SK-N-MC (cell line): ENCODE data around the gene LDLRAD1.
"Not testable (repeated sequence)": the region's sequence is repeated elsewhere in the genome, so short reads cannot be mapped to it uniquely, and the experiment has no call there.

Experiments
- DNase-seq: peaks from one replicate; pipeline ENCODE4 v3.0.0-alpha.2; 2011; ENCODE audit warnings: low read depth, low spot score
- H3K27ac ChIP-seq: fragments of 200-600 bp; sonication (generic); 2 replicates; pipeline ENCODE4 v1.5.1; 2016; ENCODE audit warnings: mixed run types
- H3K36me3 ChIP-seq: fragments of 200-600 bp; sonication (generic); 2 replicates; pipeline ENCODE4 v1.6.1; 2017; ENCODE audit warnings: antibody characterized with exemption, low read length, mixed read lengths; ENCODE audit not compliant: insufficient read depth
- H3K4me3 ChIP-seq: fragments of 200-600 bp; sonication (generic); 2 replicates; pipeline ENCODE4 v1.5.1; 2016
- H3K9ac ChIP-seq: fragments of 200-600 bp; sonication (generic); 2 replicates; pipeline ENCODE4 v1.8.0; 2017; ENCODE audit warnings: mixed run types, mixed read lengths; ENCODE audit not compliant: insufficient read length
- H3K9me3 ChIP-seq: fragments of 200-600 bp; sonication (generic); 2 replicates; pipeline ENCODE4 v1.6.1; 2017; ENCODE audit warnings: low read depth, mild to moderate bottlenecking, antibody characterized with exemption, low read length, moderate library complexity, mixed read lengths
- EZH2 ChIP-seq: fragments of 200-600 bp; sonication (generic); IDR thresholded peaks from one replicate; pipeline ENCODE4 v1.6.1; 2017; ENCODE audit warnings: antibody characterized with exemption
- FOXP2 ChIP-seq: optimal IDR thresholded peaks from 2 replicates; pipeline ENCODE3; 2011; ENCODE audit warnings: mild to moderate bottlenecking, moderate library complexity; ENCODE audit not compliant: insufficient read depth; ENCODE audit errors: extremely low read length, control extremely low read depth
- POLR2AphosphoS5 ChIP-seq: IDR thresholded peaks from 2 replicates; pipeline ENCODE4 v1.6.1; 2012; ENCODE audit warnings: mild to moderate bottlenecking, low read depth, low read length, borderline replicate concordance

LDLRAD1 gene

DNA sequence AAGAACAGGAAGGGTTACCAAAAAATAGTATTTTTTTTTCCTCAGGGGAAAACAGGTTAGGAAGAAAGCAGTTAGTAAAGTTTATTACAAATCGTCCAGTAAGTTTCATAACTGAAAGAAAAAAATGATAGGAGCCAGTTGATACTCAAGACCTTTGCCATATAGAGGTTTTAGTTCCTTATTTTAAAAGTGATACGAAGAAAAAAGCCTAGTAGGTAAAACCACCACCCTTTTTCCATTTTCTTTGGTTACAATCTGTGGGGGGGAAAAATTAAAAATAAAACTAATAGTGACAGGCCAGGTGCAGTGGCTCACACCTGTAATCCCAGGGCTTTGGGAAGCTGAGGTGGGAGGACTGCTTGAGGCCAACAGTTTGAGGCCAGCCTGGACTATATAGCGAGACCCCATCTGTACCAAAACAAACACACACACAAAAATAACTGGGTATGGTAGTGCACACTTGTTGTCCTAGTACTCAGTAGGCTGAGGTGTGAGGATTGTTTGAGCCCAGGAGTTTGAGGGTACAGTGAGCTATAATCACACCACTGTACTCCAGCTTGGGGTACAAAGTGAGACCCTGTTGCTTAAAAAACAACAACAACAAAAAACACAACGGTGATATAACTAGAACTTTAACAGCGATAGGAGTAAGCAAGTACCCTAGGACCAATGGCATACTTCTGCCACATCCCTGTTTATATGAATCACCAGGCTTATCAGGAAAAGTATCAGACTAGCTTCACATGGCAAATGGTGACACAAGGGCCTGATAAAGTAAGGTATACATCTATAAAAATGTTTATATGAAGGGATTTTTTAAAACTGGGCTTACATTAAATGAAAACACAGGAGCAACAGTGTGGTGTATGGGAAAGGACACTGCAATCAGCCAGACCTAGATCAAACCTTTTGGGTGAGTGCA is 29.7 kb upstream of the LDLRAD1 start:
- Histone ChIP-seq H3K36me3 (peaks cover 14% of the 10 kb centered on the region), H3K27ac (no peak overlapping the region), H3K4me3 (no peak overlapping the region), H3K9me3 (no peaks in the 10 kb centered on the region), H3K9ac (no peak overlapping the region)
- TF ChIP-seq EZH2 (no peak), POLR2AphosphoS5 (no peak), FOXP2 (no peak)
- DNase-seq, result no peak

DNA sequence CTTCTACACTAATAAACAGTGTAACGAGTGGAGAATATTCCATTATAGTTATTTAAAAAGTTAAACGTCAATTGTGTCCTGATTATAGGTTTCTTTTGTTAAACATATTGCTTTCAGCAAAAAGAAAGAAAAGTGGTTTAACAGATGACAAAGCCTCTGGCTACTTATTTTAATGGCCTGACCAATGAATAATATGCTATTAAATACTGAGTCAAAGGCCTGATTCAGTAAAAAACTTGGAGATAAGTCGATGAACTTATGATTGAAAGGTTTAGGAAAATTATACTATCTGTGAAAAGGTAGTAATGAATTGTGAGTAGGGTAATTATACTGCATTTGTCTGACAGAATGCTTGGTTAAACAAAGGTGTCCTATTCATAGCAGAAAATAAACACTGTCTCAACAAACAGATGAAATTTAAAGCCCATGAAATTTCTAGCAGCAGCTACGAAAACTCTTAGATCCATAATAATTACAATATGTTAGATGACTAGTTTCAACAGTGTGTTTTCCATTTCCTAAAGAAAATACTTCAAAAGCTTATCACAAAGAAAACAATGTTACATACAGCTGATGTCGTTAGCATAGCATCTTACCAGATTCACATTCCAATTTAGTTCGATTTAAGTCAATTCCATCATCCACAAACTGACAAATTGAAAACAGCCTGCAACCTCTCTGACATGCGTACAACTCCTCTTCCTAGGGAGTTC is 28.8 kb upstream of the LDLRAD1 start:
- H3K9me3 ChIP-seq, result no peaks in the 10 kb centered on the region
- no peak overlapping the region for H3K9ac ChIP-seq
- DNase-seq, result no peak
- no peak overlapping the region for H3K4me3 ChIP-seq
- no peak overlapping the region for H3K27ac ChIP-seq
- H3K36me3 ChIP-seq, result peaks cover 21% of the 10 kb centered on the region
- TF ChIP-seq FOXP2, result no peak
- TF ChIP-seq POLR2AphosphoS5, result no peak
- no peak for TF ChIP-seq EZH2

GRCh38 chr1:54045496-54045895 is 27.5 kb upstream of the LDLRAD1 start:
- Histone ChIP-seq H3K9me3 (no peaks in the 10 kb centered on the region), H3K36me3 (peaks cover 34% of the 10 kb centered on the region)

DNA sequence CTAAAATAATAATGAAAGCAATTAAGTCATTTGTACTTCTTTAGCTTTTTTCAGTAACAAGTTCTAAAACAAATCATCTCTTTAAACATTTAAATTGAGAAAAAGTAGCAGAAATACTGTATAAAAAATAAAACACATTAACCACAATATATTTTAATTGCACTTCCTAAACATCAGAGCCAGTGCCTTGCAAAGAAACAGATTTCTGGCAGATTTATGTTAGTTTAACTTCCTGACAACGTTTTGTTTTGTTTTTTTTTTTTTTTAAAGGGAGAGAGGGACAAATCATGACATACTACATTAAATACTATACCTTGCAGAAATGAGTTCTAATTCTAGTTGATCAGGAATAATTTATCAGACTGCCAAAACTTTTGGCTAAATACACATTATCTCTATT is 23.8 kb upstream of the LDLRAD1 start:
- DNase-seq, result no peak
- Histone ChIP-seq H3K27ac (no peak overlapping the region), H3K9ac (no peak overlapping the region), H3K4me3 (no peak overlapping the region), H3K9me3 (no peaks in the 10 kb centered on the region), H3K36me3 (peaks cover 38% of the 10 kb centered on the region)
- no peak for TF ChIP-seq POLR2AphosphoS5
- no peak for TF ChIP-seq FOXP2
- no peak for TF ChIP-seq EZH2

More at GRCh38 chr1:54045496-54045895, 27.5 kb upstream of the LDLRAD1 start:
- H3K9ac ChIP-seq, result no peak overlapping the region
- no peak overlapping the region for H3K4me3 ChIP-seq
- no peak for TF ChIP-seq POLR2AphosphoS5
- no peak for TF ChIP-seq EZH2
- H3K27ac ChIP-seq, result no peak overlapping the region
- no peak for DNase-seq

GRCh38 chr1:54037476-54037875 is 19.5 kb upstream of the LDLRAD1 start:
- Histone ChIP-seq H3K9ac (no peak overlapping the region), H3K36me3 (peaks cover 31% of the 10 kb centered on the region), H3K4me3 (no peak overlapping the region), H3K27ac (no peak overlapping the region), H3K9me3 (no peaks in the 10 kb centered on the region)
- no peak for TF ChIP-seq EZH2
- TF ChIP-seq POLR2AphosphoS5, result no peak
- no peak for TF ChIP-seq FOXP2
- no peak for DNase-seq

DNA sequence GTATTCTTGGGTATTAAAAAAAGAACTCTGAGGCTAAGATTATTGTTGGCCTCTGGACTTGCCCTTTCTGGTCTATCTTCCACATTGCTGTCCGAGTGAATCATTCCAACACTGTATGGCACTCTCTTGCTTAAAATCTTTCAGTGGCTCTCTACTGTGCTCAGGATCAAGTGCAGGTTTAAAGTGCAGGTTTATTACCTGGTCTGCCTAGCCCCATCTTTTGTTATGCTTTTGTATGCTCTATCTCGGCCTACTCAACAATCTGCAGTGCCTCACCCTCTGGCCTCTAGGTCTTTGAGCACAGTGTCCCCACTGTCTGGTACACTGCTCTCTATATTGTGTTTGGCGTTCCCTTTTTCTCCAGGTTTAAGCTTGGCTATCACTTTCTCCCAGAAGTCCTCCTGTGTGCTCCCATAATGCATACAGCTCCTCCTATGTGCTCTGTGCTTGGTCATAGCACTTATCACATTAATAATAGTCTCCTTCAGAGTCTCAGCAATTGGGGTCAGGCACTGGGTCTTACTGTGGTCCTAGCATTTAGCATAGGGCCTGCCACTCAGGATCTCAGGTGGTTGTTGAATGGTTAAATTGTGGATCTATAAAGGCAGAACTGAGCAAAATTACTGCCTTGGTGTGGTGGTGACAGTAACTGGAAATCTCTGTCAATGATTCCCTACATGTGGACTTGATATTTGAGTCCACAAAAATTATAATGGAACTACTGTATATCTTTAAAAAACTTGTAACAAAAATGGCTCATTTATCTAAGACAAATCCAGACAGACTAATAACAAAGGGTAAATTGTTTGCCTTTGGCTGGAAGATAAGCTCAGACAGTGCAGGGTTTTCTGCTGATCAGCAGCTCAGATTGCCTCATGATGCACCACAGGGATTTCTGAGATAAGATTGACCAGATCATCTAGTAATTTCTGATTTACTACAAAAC is 10.6 kb upstream of the LDLRAD1 start:
- no peaks in the 10 kb centered on the region for H3K9me3 ChIP-seq
- H3K36me3 ChIP-seq, result no peaks in the 10 kb centered on the region
- H3K27ac ChIP-seq, result no peak overlapping the region
- TF ChIP-seq POLR2AphosphoS5 (no peak), EZH2 (no peak), FOXP2 (no peak)
- H3K4me3 ChIP-seq, result no peak overlapping the region
- DNase-seq, result no peak
- no peak overlapping the region for H3K9ac ChIP-seq

GRCh38 chr1:54027848-54028247 is 9.9 kb upstream of the LDLRAD1 start:
- no peak overlapping the region for H3K4me3 ChIP-seq
- no peak for DNase-seq
- no peaks in the 10 kb centered on the region for H3K36me3 ChIP-seq
- H3K27ac ChIP-seq, result no peak overlapping the region
- H3K9me3 ChIP-seq, result no peaks in the 10 kb centered on the region
- TF ChIP-seq POLR2AphosphoS5, result no peak
- TF ChIP-seq EZH2, result no peak
- no peak overlapping the region for H3K9ac ChIP-seq

DNA sequence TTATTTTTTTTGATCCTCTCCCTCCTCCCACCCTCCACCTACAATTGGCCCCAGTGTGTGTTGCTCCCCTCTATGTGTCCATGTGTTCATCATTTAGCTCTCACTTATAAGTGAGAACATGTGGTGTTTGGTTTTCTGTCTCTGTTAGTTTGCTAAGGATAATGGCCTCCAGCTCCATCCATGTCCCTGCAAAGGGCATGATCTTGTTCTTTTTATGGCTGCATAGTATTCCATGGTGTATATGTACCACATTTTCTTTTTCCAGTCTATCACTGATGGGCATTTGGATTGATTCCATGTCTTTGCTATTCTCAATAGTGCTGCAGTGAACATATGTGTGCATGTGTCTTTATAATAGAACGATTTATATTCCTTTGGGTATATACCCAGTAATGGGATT is 6.8 kb upstream of the LDLRAD1 start:
- not testable (repeated sequence) for H3K9ac ChIP-seq, H3K9me3 ChIP-seq, H3K27ac ChIP-seq, H3K4me3 ChIP-seq, H3K36me3 ChIP-seq, DNase-seq
